Loucy (cell line): ENCODE data around the gene UNG.

ENCODE experiments used
- H2AFZ ChIP-seq: fragments of 200-600 bp; sonication (generic); 2 replicates; pipeline ENCODE4 v1.6.0; 2016; ENCODE audit warnings: antibody characterized with exemption, mild to moderate bottlenecking, low read length, moderate library complexity
- H3F3A ChIP-seq: fragments of 200-600 bp; 2 replicates; pipeline ENCODE4 v1.6.0; 2016; ENCODE audit warnings: antibody characterized with exemption, low read depth, mild to moderate bottlenecking
- H3K27me3 ChIP-seq: fragments of 200-600 bp; sonication (generic); 2 replicates; pipeline ENCODE4 v1.6.1; 2014; ENCODE audit warnings: low read length, mild to moderate bottlenecking; ENCODE audit not compliant: insufficient read depth, poor library complexity, severe bottlenecking
- H3K36me3 ChIP-seq: fragments of 200-600 bp; sonication (generic); 2 replicates; pipeline ENCODE4 v1.6.1; 2016; ENCODE audit warnings: low read length; ENCODE audit not compliant: insufficient read depth
- H3K4me1 ChIP-seq: fragments of 200-600 bp; sonication (generic); 2 replicates; pipeline ENCODE4 v1.5.1; 2014; ENCODE audit warnings: low read length, mild to moderate bottlenecking; ENCODE audit not compliant: insufficient read depth, poor library complexity, severe bottlenecking
- H3K4me2 ChIP-seq: fragments of 200-600 bp; sonication (generic); 2 replicates; pipeline ENCODE4 v1.6.0; 2014; ENCODE audit warnings: antibody characterized with exemption, low read length, low read depth, mild to moderate bottlenecking; ENCODE audit not compliant: poor library complexity, severe bottlenecking
- H3K4me3 ChIP-seq: fragments of 200-600 bp; sonication (generic); 2 replicates; pipeline ENCODE4 v1.5.1; 2014; ENCODE audit warnings: low read length, mild to moderate bottlenecking, mixed read lengths; ENCODE audit not compliant: poor library complexity, severe bottlenecking
- H3K79me2 ChIP-seq: fragments of 200-600 bp; sonication (generic); 2 replicates; pipeline ENCODE4 v1.6.1; 2014; ENCODE audit warnings: low read length; ENCODE audit not compliant: insufficient read depth
- H3K9ac ChIP-seq: fragments of 200-600 bp; sonication (generic); 2 replicates; pipeline ENCODE4 v1.6.0; 2014; ENCODE audit warnings: mild to moderate bottlenecking, low read depth, low read length, moderate library complexity; ENCODE audit not compliant: poor library complexity, severe bottlenecking
- H3K9me2 ChIP-seq: fragments of 200-600 bp; sonication (generic); replicated peaks from 2 replicates; pipeline ENCODE4 v1.6.1; 2016; ENCODE audit warnings: low read depth, low read length, mixed read lengths
- H3K9me3 ChIP-seq: fragments of 200-600 bp; sonication (generic); 2 replicates; pipeline ENCODE4 v1.6.1; 2014; ENCODE audit warnings: mild to moderate bottlenecking, antibody characterized with exemption, low read length, low read depth; ENCODE audit not compliant: insufficient read depth
- H4K20me1 ChIP-seq: fragments of 200-600 bp; sonication (generic); 2 replicates; pipeline ENCODE4 v1.6.0; 2014; ENCODE audit warnings: antibody characterized with exemption, low read length, mild to moderate bottlenecking; ENCODE audit not compliant: insufficient read depth, poor library complexity, severe bottlenecking
- CTCF ChIP-seq: fragments of 200-600 bp; sonication (generic); conservative IDR thresholded peaks from 2 replicates; pipeline ENCODE4 v1.5.1; 2014; ENCODE audit warnings: mild to moderate bottlenecking, antibody characterized with exemption, low read length
- EZH2phosphoT487 ChIP-seq: fragments of 200-600 bp; IDR thresholded peaks from 2 replicates; pipeline ENCODE4 v1.6.1; 2018; ENCODE audit warnings: antibody characterized with exemption, mild to moderate bottlenecking, moderate library complexity, borderline replicate concordance

UNG gene

GRCh38 chr12:109054520-109054919, 42.9 kb upstream of the UNG start:
- peaks cover 30% of the 10 kb centered on the region for H3K4me1 ChIP-seq
- peaks cover 9% of the 10 kb centered on the region; the same call in 1 of the 2 replicates for H3K79me2 ChIP-seq
- no peak overlapping the region for H3K4me3 ChIP-seq
- H3K9me2 ChIP-seq, result no peaks in the 10 kb centered on the region
- H3K27me3 ChIP-seq, result no peaks in the 10 kb centered on the region
- H3K4me2 ChIP-seq, result no peak overlapping the region
- no peaks in the 10 kb centered on the region for H3F3A ChIP-seq
- H4K20me1 ChIP-seq, result no peaks in the 10 kb centered on the region
- no peaks in the 10 kb centered on the region for H3K9me3 ChIP-seq
- H3K36me3 ChIP-seq, result no peaks in the 10 kb centered on the region
- no peak overlapping the region for H2AFZ ChIP-seq
- H3K9ac ChIP-seq, result no peak overlapping the region
- TF ChIP-seq CTCF (no peak), EZH2phosphoT487 (no peak)

- H3K27me3 ChIP-seq, result no peaks in the 10 kb centered on the region
- peaks cover 9% of the 10 kb centered on the region; the same call in 1 of the 2 replicates for H3K79me2 ChIP-seq
- H3K9me3 ChIP-seq, result no peaks in the 10 kb centered on the region
- no peak overlapping the region for H3K9ac ChIP-seq
- peaks cover 29% of the 10 kb centered on the region for H3K4me1 ChIP-seq
- no peak overlapping the region for H2AFZ ChIP-seq
- TF ChIP-seq EZH2phosphoT487, result no peak
- no peaks in the 10 kb centered on the region for H4K20me1 ChIP-seq
- no peaks in the 10 kb centered on the region for H3K36me3 ChIP-seq
- H3K4me2 ChIP-seq, result no peak overlapping the region
- H3F3A ChIP-seq, result no peaks in the 10 kb centered on the region
- H3K9me2 ChIP-seq, result no peaks in the 10 kb centered on the region
- H3K4me3 ChIP-seq, result no peak overlapping the region
Measured at GRCh38 chr12:109056891-109057290, 40.5 kb upstream of the UNG start.

DNA sequence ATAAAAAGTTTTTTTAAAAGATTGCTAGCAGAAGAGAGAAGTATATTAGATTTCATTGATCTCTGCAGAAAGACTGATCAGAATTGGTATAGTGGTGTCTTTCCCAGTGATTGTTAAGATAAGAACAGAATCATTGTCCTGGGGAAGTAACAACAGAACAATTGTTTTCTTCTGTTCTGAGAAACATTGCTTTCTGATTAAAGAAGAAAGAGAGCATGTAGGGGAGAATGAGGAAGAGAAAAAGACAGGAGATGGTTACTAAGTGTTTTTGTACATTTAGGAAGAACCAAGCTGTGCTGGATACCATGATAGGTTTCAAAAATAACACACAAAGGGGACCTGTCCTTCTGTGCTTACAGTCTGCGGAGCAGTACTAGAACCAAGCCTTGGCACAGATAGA, 40.0 kb upstream of the UNG start:
- Histone ChIP-seq H3K4me1 (peaks cover 25% of the 10 kb centered on the region), H3K9me2 (no peaks in the 10 kb centered on the region), H3K79me2 (peaks cover 9% of the 10 kb centered on the region; the same call in 1 of the 2 replicates), H3K9ac (no peak overlapping the region), H3F3A (no peaks in the 10 kb centered on the region), H2AFZ (no peak overlapping the region), H3K36me3 (no peaks in the 10 kb centered on the region), H4K20me1 (no peaks in the 10 kb centered on the region), H3K4me2 (no peak overlapping the region), H3K4me3 (no peak overlapping the region), H3K27me3 (no peaks in the 10 kb centered on the region), H3K9me3 (no peaks in the 10 kb centered on the region)
- TF ChIP-seq CTCF (no peak), EZH2phosphoT487 (no peak)

DNA sequence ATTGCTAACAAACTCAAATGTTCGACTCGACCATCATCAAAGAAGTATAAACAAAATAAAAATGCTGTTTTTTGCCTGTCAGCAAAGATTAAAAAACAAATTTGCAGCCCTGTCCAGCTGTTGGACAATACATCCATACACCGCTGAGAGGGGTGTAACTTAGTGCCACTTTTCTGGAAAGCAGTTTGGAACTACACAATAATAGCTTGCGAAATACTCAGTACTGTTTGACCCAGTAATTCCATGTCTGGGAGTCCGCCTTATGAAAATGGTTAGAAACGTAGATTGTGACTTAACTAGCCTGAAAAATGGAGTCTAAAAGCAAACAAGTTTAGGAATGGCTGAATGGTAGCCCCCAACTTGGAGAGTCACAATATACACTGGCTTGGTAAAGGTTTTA, 38.6 kb upstream of the UNG start:
- no peaks in the 10 kb centered on the region for H3K79me2 ChIP-seq
- peaks cover 14% of the 10 kb centered on the region for H3K4me1 ChIP-seq
- H3K9ac ChIP-seq, result no peak overlapping the region
- H3K27me3 ChIP-seq, result no peaks in the 10 kb centered on the region
- H4K20me1 ChIP-seq, result no peaks in the 10 kb centered on the region
- H3K9me3 ChIP-seq, result no peaks in the 10 kb centered on the region
- H3K9me2 ChIP-seq, result no peaks in the 10 kb centered on the region
- H3F3A ChIP-seq, result no peaks in the 10 kb centered on the region
- no peaks in the 10 kb centered on the region for H3K36me3 ChIP-seq
- H2AFZ ChIP-seq, result no peak overlapping the region
- H3K4me2 ChIP-seq, result no peak overlapping the region
- TF ChIP-seq CTCF (no peak), EZH2phosphoT487 (no peak)
- H3K4me3 ChIP-seq, result no peak overlapping the region
